ENCODE measurements around the gene HNMT.

- TF ChIP-seq, protein P1, sequence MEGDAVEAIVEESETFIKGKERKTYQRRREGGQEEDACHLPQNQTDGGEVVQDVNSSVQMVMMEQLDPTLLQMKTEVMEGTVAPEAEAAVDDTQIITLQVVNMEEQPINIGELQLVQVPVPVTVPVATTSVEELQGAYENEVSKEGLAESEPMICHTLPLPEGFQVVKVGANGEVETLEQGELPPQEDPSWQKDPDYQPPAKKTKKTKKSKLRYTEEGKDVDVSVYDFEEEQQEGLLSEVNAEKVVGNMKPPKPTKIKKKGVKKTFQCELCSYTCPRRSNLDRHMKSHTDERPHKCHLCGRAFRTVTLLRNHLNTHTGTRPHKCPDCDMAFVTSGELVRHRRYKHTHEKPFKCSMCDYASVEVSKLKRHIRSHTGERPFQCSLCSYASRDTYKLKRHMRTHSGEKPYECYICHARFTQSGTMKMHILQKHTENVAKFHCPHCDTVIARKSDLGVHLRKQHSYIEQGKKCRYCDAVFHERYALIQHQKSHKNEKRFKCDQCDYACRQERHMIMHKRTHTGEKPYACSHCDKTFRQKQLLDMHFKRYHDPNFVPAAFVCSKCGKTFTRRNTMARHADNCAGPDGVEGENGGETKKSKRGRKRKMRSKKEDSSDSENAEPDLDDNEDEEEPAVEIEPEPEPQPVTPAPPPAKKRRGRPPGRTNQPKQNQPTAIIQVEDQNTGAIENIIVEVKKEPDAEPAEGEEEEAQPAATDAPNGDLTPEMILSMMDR (IDR thresholded peaks at IDR 0.05; ENCODE audit: insufficient read depth, low read length) = no peak
- TF ChIP-seq GABPA (IDR thresholded peaks at IDR 0.05; ENCODE audit: low read depth) (no peak), POLR2AphosphoS5 (IDR thresholded peaks at IDR 0.05; ENCODE audit: low read depth) (no peak), REST (IDR thresholded peaks at IDR 0.05; ENCODE audit: insufficient replicate concordance, low read depth) (no peak), SPI1 (IDR thresholded peaks at IDR 0.05; ENCODE audit: borderline replicate concordance, low read depth) (no peak)
These were observed 52.2 kb downstream of the HNMT start for GRCh38 chr2:138016351-138017087.

All from HL-60 (cell line).